ENCODE measurements around the gene EGLN1.

Gene EGLN1

DNA sequence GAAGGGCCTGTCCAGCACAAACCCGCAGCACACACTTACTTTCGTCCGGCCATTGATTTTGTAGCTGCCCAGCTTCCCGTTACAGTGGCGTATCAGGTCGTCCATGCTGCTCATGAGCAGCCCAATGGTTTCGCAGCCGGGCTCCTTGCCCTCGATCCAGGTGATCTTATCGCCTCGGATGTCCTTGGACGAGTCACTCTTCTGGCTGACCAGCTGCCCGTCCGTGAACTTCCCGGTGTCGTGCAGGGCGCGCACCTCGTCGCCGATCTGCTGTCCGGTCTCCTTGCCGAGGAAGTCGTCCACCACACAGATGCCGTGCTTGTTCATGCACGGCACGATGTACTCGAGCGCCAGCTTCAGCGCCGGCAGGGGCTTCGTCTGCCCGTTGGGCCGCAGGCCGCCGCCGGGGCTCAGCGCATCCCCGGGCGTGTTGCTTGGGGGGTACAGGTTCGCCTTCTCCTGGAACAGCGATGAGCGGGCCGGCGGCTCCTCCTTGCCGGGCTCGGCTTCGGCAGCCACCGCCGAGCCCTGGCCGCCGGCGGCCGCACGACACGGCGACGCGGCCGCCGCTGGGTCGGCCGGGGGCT, 1.0 kb downstream of the EGLN1 start (continued):
- TF ChIP-seq, protein P1, sequence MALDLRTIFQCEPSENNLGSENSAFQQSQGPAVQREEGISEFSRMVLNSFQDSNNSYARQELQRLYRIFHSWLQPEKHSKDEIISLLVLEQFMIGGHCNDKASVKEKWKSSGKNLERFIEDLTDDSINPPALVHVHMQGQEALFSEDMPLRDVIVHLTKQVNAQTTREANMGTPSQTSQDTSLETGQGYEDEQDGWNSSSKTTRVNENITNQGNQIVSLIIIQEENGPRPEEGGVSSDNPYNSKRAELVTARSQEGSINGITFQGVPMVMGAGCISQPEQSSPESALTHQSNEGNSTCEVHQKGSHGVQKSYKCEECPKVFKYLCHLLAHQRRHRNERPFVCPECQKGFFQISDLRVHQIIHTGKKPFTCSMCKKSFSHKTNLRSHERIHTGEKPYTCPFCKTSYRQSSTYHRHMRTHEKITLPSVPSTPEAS (tag by site-specific recombination; IDR thresholded peaks at IDR 0.05) = peak; percentile 67; the same call in 1 of the 2 replicates
- TF ChIP-seq ZNF600 (tag by site-specific recombination; IDR thresholded peaks at IDR 0.05) (peak; percentile 98), ZNF837 (tag by site-specific recombination; IDR thresholded peaks at IDR 0.05) (peak; percentile 93)
- TF ChIP-seq, protein P2, sequence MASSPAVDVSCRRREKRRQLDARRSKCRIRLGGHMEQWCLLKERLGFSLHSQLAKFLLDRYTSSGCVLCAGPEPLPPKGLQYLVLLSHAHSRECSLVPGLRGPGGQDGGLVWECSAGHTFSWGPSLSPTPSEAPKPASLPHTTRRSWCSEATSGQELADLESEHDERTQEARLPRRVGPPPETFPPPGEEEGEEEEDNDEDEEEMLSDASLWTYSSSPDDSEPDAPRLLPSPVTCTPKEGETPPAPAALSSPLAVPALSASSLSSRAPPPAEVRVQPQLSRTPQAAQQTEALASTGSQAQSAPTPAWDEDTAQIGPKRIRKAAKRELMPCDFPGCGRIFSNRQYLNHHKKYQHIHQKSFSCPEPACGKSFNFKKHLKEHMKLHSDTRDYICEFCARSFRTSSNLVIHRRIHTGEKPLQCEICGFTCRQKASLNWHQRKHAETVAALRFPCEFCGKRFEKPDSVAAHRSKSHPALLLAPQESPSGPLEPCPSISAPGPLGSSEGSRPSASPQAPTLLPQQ (tag by site-specific recombination; IDR thresholded peaks at IDR 0.05) = peak; percentile 13; the same call in 1 of the 2 replicates
- TF ChIP-seq, protein P3, sequence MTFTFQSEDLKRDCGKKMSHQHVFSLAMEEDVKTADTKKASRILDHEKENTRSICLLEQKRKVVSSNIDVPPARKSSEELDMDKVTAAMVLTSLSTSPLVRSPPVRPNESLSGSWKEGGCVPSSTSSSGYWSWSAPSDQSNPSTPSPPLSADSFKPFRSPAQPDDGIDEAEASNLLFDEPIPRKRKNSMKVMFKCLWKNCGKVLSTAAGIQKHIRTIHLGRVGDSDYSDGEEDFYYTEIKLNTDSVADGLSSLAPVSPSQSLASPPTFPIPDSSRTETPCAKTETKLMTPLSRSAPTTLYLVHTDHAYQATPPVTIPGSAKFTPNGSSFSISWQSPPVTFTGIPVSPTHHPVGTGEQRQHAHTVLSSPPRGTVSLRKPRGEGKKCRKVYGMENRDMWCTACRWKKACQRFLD (tag by site-specific recombination; IDR thresholded peaks at IDR 0.05) = no peak

DNA sequence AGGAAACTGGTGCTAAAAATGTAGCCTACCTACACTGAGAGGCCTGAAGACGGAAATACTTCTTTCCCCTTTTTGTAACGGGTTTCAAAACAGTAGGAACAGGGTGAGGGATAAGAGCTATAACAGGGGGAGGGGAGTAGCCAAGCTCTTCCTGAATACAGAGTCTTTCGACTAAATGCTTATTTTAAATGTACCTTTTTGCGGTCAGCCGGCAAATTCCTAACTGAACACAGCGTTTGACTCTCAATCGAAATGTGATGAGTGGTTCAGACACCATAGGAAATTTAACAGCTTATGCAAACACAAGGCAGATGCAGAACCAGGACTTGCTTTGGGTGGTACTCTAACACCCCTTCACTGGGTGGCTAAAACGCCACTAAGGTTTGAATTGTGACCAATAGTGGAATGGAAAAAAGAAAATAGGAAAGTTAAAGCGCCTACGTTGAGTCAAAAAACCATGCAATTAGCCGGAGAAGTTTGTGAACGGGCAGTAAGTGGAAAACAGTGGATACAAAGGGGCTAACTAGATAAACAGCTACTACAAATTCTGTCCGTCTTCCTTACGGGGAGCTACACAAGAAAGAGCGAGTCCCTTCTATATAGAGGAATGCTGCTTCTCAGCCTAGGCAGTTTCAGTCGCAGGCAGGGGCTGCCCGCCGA, 1.7 kb downstream of the EGLN1 start:
- Histone ChIP-seq H3K4me3 (ENCODE audit: low read depth, low read length) (peak overlapping the region; percentile 97), H3K36me3 (ENCODE audit: control insufficient read depth in 2 of 2, insufficient read depth in 1 of 2, low read length in 2 of 2) (no peaks in the 10 kb centered on the region; a peak in 1 of 3 replicates), H3K4me1 (ENCODE audit: control insufficient read depth, insufficient read depth, low read length) (peaks cover 30% of the 10 kb centered on the region), H3K27ac (ENCODE audit: extremely low read depth, low read depth, low read length) (peak overlapping the region; percentile 98), H3K9me3 (ENCODE audit: control insufficient read depth, insufficient read depth, low read depth, low read length) (no peaks in the 10 kb centered on the region)
- CTCF ChIA-PET = interaction anchor here (0.5 to 2.2 kb wide), 19 partner anchors 8 to 169 kb away, joined by 3 to 13 read pairs (median 4); partner anchors contain the start of gene TSNAX
- POLR2A ChIA-PET = interaction anchor here (1.0 to 2.9 kb wide), 16 partner anchors 8 to 179 kb away, joined by 3 to 21 read pairs (median 4); partner anchors contain the start of genes EXOC8, SPRTN and TSNAX
- TF ChIP-seq ZNF341 (tag by site-specific recombination; IDR thresholded peaks at IDR 0.05; ENCODE audit: low read depth) = peak; percentile 97
- peak; percentile 21; the same call in 1 of the 2 replicates for TF ChIP-seq ZNF394 (tag by site-specific recombination; IDR thresholded peaks at IDR 0.05; ENCODE audit: borderline replicate concordance)
- no peak; the same call in 1 of the 2 replicates for TF ChIP-seq GLI4 (tag by site-specific recombination; IDR thresholded peaks at IDR 0.05)
- no peak for TF ChIP-seq ZNF10 (tag by site-specific recombination; IDR thresholded peaks at IDR 0.05)
- TF ChIP-seq HOXC10 (CRISPR knock-in tag; IDR thresholded peaks at IDR 0.05) = no peak
- TF ChIP-seq, protein P4, sequence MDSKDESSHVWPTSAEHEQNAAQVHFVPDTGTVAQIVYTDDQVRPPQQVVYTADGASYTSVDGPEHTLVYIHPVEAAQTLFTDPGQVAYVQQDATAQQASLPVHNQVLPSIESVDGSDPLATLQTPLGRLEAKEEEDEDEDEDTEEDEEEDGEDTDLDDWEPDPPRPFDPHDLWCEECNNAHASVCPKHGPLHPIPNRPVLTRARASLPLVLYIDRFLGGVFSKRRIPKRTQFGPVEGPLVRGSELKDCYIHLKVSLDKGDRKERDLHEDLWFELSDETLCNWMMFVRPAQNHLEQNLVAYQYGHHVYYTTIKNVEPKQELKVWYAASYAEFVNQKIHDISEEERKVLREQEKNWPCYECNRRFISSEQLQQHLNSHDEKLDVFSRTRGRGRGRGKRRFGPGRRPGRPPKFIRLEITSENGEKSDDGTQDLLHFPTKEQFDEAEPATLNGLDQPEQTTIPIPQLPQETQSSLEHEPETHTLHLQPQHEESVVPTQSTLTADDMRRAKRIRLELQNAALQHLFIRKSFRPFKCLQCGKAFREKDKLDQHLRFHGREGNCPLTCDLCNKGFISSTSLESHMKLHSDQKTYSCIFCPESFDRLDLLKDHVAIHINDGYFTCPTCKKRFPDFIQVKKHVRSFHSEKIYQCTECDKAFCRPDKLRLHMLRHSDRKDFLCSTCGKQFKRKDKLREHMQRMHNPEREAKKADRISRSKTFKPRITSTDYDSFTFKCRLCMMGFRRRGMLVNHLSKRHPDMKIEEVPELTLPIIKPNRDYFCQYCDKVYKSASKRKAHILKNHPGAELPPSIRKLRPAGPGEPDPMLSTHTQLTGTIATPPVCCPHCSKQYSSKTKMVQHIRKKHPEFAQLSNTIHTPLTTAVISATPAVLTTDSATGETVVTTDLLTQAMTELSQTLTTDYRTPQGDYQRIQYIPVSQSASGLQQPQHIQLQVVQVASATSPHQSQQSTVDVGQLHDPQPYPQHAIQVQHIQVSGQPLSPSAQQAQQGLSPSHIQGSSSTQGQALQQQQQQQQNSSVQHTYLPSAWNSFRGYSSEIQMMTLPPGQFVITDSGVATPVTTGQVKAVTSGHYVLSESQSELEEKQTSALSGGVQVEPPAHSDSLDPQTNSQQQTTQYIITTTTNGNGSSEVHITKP (tag by site-specific recombination; IDR thresholded peaks at IDR 0.05) = peak; percentile 65
- TF ChIP-seq, protein P5, sequence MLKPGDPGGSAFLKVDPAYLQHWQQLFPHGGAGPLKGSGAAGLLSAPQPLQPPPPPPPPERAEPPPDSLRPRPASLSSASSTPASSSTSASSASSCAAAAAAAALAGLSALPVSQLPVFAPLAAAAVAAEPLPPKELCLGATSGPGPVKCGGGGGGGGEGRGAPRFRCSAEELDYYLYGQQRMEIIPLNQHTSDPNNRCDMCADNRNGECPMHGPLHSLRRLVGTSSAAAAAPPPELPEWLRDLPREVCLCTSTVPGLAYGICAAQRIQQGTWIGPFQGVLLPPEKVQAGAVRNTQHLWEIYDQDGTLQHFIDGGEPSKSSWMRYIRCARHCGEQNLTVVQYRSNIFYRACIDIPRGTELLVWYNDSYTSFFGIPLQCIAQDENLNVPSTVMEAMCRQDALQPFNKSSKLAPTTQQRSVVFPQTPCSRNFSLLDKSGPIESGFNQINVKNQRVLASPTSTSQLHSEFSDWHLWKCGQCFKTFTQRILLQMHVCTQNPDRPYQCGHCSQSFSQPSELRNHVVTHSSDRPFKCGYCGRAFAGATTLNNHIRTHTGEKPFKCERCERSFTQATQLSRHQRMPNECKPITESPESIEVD (tag by site-specific recombination; IDR thresholded peaks at IDR 0.05) = peak; percentile 82
- TF ChIP-seq ZNF660 (tag by site-specific recombination; IDR thresholded peaks at IDR 0.05) = peak; percentile 43; the same call in 1 of the 2 replicates
- no peak for TF ChIP-seq ZFP37 (tag by site-specific recombination; IDR thresholded peaks at IDR 0.05)
- TF ChIP-seq SP7 (tag by site-specific recombination; IDR thresholded peaks at IDR 0.05) = peak; percentile 58; the same call in 1 of the 2 replicates
- TF ChIP-seq, protein P6, sequence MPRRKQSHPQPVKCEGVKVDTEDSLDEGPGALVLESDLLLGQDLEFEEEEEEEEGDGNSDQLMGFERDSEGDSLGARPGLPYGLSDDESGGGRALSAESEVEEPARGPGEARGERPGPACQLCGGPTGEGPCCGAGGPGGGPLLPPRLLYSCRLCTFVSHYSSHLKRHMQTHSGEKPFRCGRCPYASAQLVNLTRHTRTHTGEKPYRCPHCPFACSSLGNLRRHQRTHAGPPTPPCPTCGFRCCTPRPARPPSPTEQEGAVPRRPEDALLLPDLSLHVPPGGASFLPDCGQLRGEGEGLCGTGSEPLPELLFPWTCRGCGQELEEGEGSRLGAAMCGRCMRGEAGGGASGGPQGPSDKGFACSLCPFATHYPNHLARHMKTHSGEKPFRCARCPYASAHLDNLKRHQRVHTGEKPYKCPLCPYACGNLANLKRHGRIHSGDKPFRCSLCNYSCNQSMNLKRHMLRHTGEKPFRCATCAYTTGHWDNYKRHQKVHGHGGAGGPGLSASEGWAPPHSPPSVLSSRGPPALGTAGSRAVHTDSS (tag by site-specific recombination; IDR thresholded peaks at IDR 0.05) = 0 out of 2 replicates have a peak, but pooled peaks have one; percentile 17
- TF ChIP-seq, protein P7, sequence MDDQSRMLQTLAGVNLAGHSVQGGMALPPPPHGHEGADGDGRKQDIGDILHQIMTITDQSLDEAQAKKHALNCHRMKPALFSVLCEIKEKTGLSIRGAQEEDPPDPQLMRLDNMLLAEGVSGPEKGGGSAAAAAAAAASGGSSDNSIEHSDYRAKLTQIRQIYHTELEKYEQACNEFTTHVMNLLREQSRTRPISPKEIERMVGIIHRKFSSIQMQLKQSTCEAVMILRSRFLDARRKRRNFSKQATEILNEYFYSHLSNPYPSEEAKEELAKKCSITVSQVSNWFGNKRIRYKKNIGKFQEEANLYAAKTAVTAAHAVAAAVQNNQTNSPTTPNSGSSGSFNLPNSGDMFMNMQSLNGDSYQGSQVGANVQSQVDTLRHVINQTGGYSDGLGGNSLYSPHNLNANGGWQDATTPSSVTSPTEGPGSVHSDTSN (CRISPR knock-in tag; IDR thresholded peaks at IDR 0.05) = no peak
- TF ChIP-seq ZNF366 (tag by site-specific recombination; conservative IDR thresholded peaks at IDR 0.05) = peak; percentile 66; the same call in 1 of the 2 replicates
- TF ChIP-seq ZNF843 (tag by site-specific recombination; IDR thresholded peaks at IDR 0.05) = 0 out of 2 replicates have a peak, but pooled peaks have one; percentile 21
- peak; percentile 59; the same call in 1 of the 2 replicates for TF ChIP-seq IKZF3 (tag by site-specific recombination; IDR thresholded peaks at IDR 0.05)
- 0 out of 2 replicates have a peak, but pooled peaks have one; percentile 18 for TF ChIP-seq GLI2 (tag by site-specific recombination; IDR thresholded peaks at IDR 0.05; ENCODE audit: borderline replicate concordance, low read depth)
- TF ChIP-seq SP3 (tag by site-specific recombination; IDR thresholded peaks at IDR 0.05) = 0 out of 2 replicates have a peak, but pooled peaks have one; percentile 10
